IMR-90 (cell line): Measurements from ENCODE around the gene EHF. TPM values are rescaled to one million over a fixed set of nuclear protein-coding genes. Genes with fewer than 3 reads are reported as not detected.

Experiments
- ATAC-seq: fragments of 200-7000 bp; cut with Tn5 transposase; 2 replicates; pipeline ENCODE4 v1.9.1; 2020; ENCODE audit warnings: low read depth, mild to moderate bottlenecking, moderate library complexity
- BruUV-seq: library from RNA; stranded (reverse); fragments of 400-500 nt; replicated peaks from 2 replicates; lab custom pipeline; 2021; lab: Mats Ljungman, UMichigan
- CTCF ChIA-PET: fragments of 300-600 bp; formaldehyde crosslinking; extraction: SDS; loops from one replicate; lab custom pipeline; 2021; ENCODE audit warnings: antibody characterized with exemption; lab: Yijun Ruan, JAX
- POLR2A ChIA-PET: fragments of 300-600 bp; sonication (Branson Sonifier 250); formaldehyde crosslinking; loops from one replicate; lab custom pipeline; 2022; ENCODE audit warnings: antibody characterized with exemption; ENCODE audit not compliant: unreplicated experiment; lab: Charles Lee
- DNase-seq: peaks from one replicate; pipeline ENCODE4 v3.0.0; 2013
- H2AFZ ChIP-seq: replicated peaks from 2 replicates; pipeline ENCODE3; 2013; ENCODE audit warnings: low read length, mild to moderate bottlenecking; ENCODE audit not compliant: poor library complexity
- H2AK5ac ChIP-seq: 2 replicates; pipeline ENCODE4 v1.6.1; 2013; ENCODE audit warnings: low read depth, low read length, inconsistent platforms
- H2AK9ac ChIP-seq: replicated peaks from 2 replicates; pipeline ENCODE3; 2013; ENCODE audit warnings: mild to moderate bottlenecking, low read depth, low read length, moderate library complexity; ENCODE audit not compliant: poor library complexity
- H2BK120ac ChIP-seq: 2 replicates; pipeline ENCODE4 v1.6.1; 2013; ENCODE audit warnings: low read depth, low read length, inconsistent platforms
- H2BK15ac ChIP-seq: 3 replicates; pipeline ENCODE4 v1.6.1; 2013; ENCODE audit warnings: low read depth, low read length, inconsistent platforms
- H2BK20ac ChIP-seq: 2 replicates; pipeline ENCODE4 v1.6.1; 2013; ENCODE audit warnings: low read depth, mild to moderate bottlenecking, inconsistent platforms, low read length, moderate library complexity
- H2BK5ac ChIP-seq: 2 replicates; pipeline ENCODE4 v1.6.1; 2013; ENCODE audit warnings: mild to moderate bottlenecking, low read depth, low read length, inconsistent platforms; ENCODE audit not compliant: poor library complexity, severe bottlenecking
- H3K14ac ChIP-seq: replicated peaks from 2 replicates; pipeline ENCODE4 v1.6.1; 2013; ENCODE audit warnings: low read depth, low read length, inconsistent platforms
- H3K18ac ChIP-seq: 2 replicates; pipeline ENCODE4 v1.6.1; 2013; ENCODE audit warnings: low read depth, low read length, control low read depth
- H3K23ac ChIP-seq: 2 replicates; pipeline ENCODE4 v1.6.1; 2013; ENCODE audit warnings: low read depth, low read length, inconsistent platforms
- H3K27ac ChIP-seq: 2 replicates; pipeline ENCODE4 v1.5.1; 2013; ENCODE audit warnings: mild to moderate bottlenecking, control low read depth, low read length; ENCODE audit not compliant: insufficient read depth
- H3K27me3 ChIP-seq: 2 replicates; pipeline ENCODE4 v1.6.1; 2013; ENCODE audit warnings: low read length; ENCODE audit not compliant: control insufficient read depth, insufficient read depth
- H3K36me3 ChIP-seq: 2 replicates; pipeline ENCODE4 v1.6.1; 2013; ENCODE audit warnings: low read length, mixed read lengths; ENCODE audit not compliant: control insufficient read depth, insufficient read depth
- H3K4ac ChIP-seq: 2 replicates; pipeline ENCODE4 v1.6.1; 2013; ENCODE audit warnings: low read depth, low read length, inconsistent platforms
- H3K4me1 ChIP-seq: 2 replicates; pipeline ENCODE4 v1.6.1; 2013; ENCODE audit warnings: low read length, mixed read lengths; ENCODE audit not compliant: control insufficient read depth, insufficient read depth
- H3K4me2 ChIP-seq: 2 replicates; pipeline ENCODE4 v1.6.1; 2013; ENCODE audit warnings: low read depth, mild to moderate bottlenecking, control low read depth, low read length, moderate library complexity
- H3K4me3 ChIP-seq: 2 replicates; pipeline ENCODE4 v1.5.1; 2013; ENCODE audit warnings: low read depth, mild to moderate bottlenecking, control low read depth, low read length, moderate library complexity; ENCODE audit not compliant: insufficient read depth
- H3K56ac ChIP-seq: 2 replicates; pipeline ENCODE4 v1.6.1; 2013; ENCODE audit warnings: low read length, inconsistent platforms; ENCODE audit not compliant: insufficient read depth; ENCODE audit errors: extremely low read depth
- H3K79me1 ChIP-seq, 2 experiments: 2 replicates each; pipeline ENCODE4 v1.6.1; 2013; ENCODE audit warnings: low read length in 2 of 2, inconsistent platforms in 1 of 2, low read depth in 1 of 2
- H3K9ac ChIP-seq: 2 replicates; pipeline ENCODE4 v1.6.1; 2013; ENCODE audit warnings: low read depth, low read length, control low read depth
- H3K9me1 ChIP-seq: 2 replicates; pipeline ENCODE4 v1.6.1; 2013; ENCODE audit warnings: low read length, inconsistent platforms; ENCODE audit not compliant: insufficient read depth
- H3K9me3 ChIP-seq: 2 replicates; pipeline ENCODE4 v1.6.1; 2013; ENCODE audit warnings: low read length; ENCODE audit not compliant: control insufficient read depth, insufficient read depth
- H4K20me1 ChIP-seq: 2 replicates; pipeline ENCODE4 v1.6.1; 2013; ENCODE audit warnings: low read length, inconsistent platforms; ENCODE audit not compliant: insufficient read depth
- H4K5ac ChIP-seq: 2 replicates; pipeline ENCODE4 v1.6.1; 2013; ENCODE audit warnings: mild to moderate bottlenecking, low read depth, low read length, control low read depth
- H4K8ac ChIP-seq, 2 experiments: 2 replicates each; pipeline ENCODE4 v1.6.1; 2013; ENCODE audit warnings: low read depth in 2 of 2, low read length in 2 of 2, control low read depth in 1 of 2, inconsistent platforms in 1 of 2
- H4K91ac ChIP-seq: 2 replicates; pipeline ENCODE4 v1.6.1; 2013; ENCODE audit warnings: low read depth, low read length, inconsistent platforms; ENCODE audit not compliant: insufficient read depth
- CHD1 ChIP-seq: IDR thresholded peaks from 2 replicates; pipeline ENCODE4 v1.6.1; 2012; ENCODE audit warnings: low read depth, low read length, improper control_type of control experiment
- FOS ChIP-seq: fragments of 150-350 bp; IDR thresholded peaks from 2 replicates; pipeline ENCODE4 v1.6.1; 2016; ENCODE audit warnings: low read depth, low read length
- MXI1 ChIP-seq: IDR thresholded peaks from 2 replicates; pipeline ENCODE4 v1.6.1; 2012; ENCODE audit warnings: low read depth, mild to moderate bottlenecking, low read length, moderate library complexity, borderline replicate concordance
- NFE2L2 ChIP-seq: fragments of 150-350 bp; IDR thresholded peaks from 2 replicates; pipeline ENCODE4 v1.6.1; 2016; ENCODE audit warnings: low read depth, mild to moderate bottlenecking, low read length
- RAD21 ChIP-seq: IDR thresholded peaks from 2 replicates; pipeline ENCODE4 v1.6.1; 2012; ENCODE audit warnings: low read length, improper control_type of control experiment
- SMC3 ChIP-seq: fragments of 150-350 bp; IDR thresholded peaks from 2 replicates; pipeline ENCODE4 v1.6.1; 2016; ENCODE audit warnings: low read depth, mild to moderate bottlenecking, antibody characterized with exemption, low read length, moderate library complexity
- dilution Hi-C: fragments of 300-500 bp; cut with HindIII; formaldehyde crosslinking; loops from one replicate; pipeline ENCODE4 v1.14.3; 2018; ENCODE audit warnings: low sequenced_read_pairs; ENCODE audit not compliant: unreplicated experiment
- in situ Hi-C: fragments of 300-500 bp; cut with MboI; formaldehyde crosslinking; loops from 3 replicates; pipeline ENCODE4 v1.14.3; 2019; ENCODE audit warnings: low sequenced_read_pairs, inconsistent platforms, mixed read lengths
- intact Hi-C: fragments of 100-400 bp; cut with micrococcal nuclease; formaldehyde crosslinking; loops from 2 replicates; pipeline ENCODE4 v1.10.0; 2022
- polyA plus RNA-seq, 3 experiments: library from polyadenylated mRNA; depleted of rRNA; stranded (reverse); fragments of >200 nt; gene quantifications; 2 replicates each; pipeline ENCODE4 v1.2.3, GENCODE V29; 2012; ENCODE audit warnings: low replicate concordance in 1 of 3
- total RNA-seq: library from RNA; depleted of rRNA; stranded (reverse); fragments of >200 nt; gene quantifications from 2 replicates; pipeline ENCODE4 v1.2.3, GENCODE V29; 2012
- TF ChIP-seq, protein P1 (sequence below): fragments of 150-350 bp; IDR thresholded peaks from 2 replicates; pipeline ENCODE4 v1.6.1; 2016; ENCODE audit warnings: low read depth, mild to moderate bottlenecking, low read length, moderate library complexity, borderline replicate concordance
- TF ChIP-seq, protein P2 (sequence below): fragments of 150-350 bp; IDR thresholded peaks from 2 replicates; pipeline ENCODE4 v1.6.1; 2017; ENCODE audit warnings: mild to moderate bottlenecking, antibody characterized with exemption, low read length, low read depth
- TF ChIP-seq, protein P3 (sequence below): conservative IDR thresholded peaks from 2 replicates; pipeline ENCODE4 v1.5.1; 2012; ENCODE audit warnings: mild to moderate bottlenecking, low read depth, low read length, improper control_type of control experiment

Gene EHF
- total and polyA plus RNA-seq, 2 of the 4 experiments (the other 2 are of a cell fraction): under 0.01 TPM; not detected in 1

DNA sequence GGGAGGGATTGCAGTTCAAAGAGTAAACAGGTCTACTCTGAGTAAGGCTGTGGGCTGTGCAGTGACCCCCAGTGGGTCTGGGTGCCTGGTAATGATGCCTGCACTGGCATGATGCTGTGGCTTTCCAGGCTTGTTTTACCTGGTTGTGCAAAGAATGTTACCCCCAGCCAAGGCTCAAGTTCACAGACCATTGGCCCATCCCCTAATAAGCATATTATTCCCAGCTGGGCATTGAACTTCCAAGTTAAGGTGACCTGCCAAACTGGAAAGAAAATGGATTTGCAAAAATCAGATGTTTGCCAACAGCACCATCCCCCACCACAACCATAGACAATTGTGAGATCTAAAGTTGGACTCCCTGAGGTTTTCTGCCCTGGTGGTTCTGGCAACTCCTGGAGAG is 7.9 kb upstream of the EHF start:
- H3K27me3 ChIP-seq: no peaks in the 10 kb centered on the region; the same call in 1 of the 2 replicates
- H4K91ac ChIP-seq: no peak overlapping the region
- peaks cover 3% of the 10 kb centered on the region; the same call in 1 of the 2 replicates for H3K4me1 ChIP-seq
- no peak overlapping the region for H2AK5ac ChIP-seq
- no TSS peak for BruUV-seq
- H2BK5ac ChIP-seq: no peak overlapping the region
- CTCF ChIA-PET: no interaction called here
- no peak overlapping the region for H4K5ac ChIP-seq
- POLR2A ChIA-PET: no interaction called here
- TF ChIP-seq MXI1 (no peak), NFE2L2 (no peak), FOS (no peak), SMC3 (no peak), RAD21 (no peak), CHD1 (no peak)
- TF ChIP-seq, protein P1, sequence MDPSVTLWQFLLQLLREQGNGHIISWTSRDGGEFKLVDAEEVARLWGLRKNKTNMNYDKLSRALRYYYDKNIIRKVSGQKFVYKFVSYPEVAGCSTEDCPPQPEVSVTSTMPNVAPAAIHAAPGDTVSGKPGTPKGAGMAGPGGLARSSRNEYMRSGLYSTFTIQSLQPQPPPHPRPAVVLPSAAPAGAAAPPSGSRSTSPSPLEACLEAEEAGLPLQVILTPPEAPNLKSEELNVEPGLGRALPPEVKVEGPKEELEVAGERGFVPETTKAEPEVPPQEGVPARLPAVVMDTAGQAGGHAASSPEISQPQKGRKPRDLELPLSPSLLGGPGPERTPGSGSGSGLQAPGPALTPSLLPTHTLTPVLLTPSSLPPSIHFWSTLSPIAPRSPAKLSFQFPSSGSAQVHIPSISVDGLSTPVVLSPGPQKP: no peak
- TF ChIP-seq, protein P2, sequence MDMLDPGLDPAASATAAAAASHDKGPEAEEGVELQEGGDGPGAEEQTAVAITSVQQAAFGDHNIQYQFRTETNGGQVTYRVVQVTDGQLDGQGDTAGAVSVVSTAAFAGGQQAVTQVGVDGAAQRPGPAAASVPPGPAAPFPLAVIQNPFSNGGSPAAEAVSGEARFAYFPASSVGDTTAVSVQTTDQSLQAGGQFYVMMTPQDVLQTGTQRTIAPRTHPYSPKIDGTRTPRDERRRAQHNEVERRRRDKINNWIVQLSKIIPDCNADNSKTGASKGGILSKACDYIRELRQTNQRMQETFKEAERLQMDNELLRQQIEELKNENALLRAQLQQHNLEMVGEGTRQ: no peak
- TF ChIP-seq, protein P3, sequence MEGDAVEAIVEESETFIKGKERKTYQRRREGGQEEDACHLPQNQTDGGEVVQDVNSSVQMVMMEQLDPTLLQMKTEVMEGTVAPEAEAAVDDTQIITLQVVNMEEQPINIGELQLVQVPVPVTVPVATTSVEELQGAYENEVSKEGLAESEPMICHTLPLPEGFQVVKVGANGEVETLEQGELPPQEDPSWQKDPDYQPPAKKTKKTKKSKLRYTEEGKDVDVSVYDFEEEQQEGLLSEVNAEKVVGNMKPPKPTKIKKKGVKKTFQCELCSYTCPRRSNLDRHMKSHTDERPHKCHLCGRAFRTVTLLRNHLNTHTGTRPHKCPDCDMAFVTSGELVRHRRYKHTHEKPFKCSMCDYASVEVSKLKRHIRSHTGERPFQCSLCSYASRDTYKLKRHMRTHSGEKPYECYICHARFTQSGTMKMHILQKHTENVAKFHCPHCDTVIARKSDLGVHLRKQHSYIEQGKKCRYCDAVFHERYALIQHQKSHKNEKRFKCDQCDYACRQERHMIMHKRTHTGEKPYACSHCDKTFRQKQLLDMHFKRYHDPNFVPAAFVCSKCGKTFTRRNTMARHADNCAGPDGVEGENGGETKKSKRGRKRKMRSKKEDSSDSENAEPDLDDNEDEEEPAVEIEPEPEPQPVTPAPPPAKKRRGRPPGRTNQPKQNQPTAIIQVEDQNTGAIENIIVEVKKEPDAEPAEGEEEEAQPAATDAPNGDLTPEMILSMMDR: no peak
- H3K36me3 ChIP-seq: no peaks in the 10 kb centered on the region
- peaks cover 6% of the 10 kb centered on the region; the same call in 1 of the 2 replicates for H3K9me1 ChIP-seq
- no peaks in the 10 kb centered on the region for H3K9me3 ChIP-seq
- H3K18ac ChIP-seq: no peak overlapping the region
- no peak overlapping the region for H2BK120ac ChIP-seq
- H3K9ac ChIP-seq: no peak overlapping the region
- DNase-seq (no peak), ATAC-seq (no peak)
- no peak overlapping the region for H3K4me3 ChIP-seq
- H3K79me1 ChIP-seq: no peaks in the 10 kb centered on the region
- no peak overlapping the region for H3K4ac ChIP-seq
- intact Hi-C loops (no loop called here), dilution Hi-C loops (no loop called here), in situ Hi-C loops (no loop called here)
- H3K4me2 ChIP-seq: no peak overlapping the region
- H3K27ac ChIP-seq: no peak overlapping the region
- H2BK15ac ChIP-seq: no peak overlapping the region
- H3K56ac ChIP-seq: no peak overlapping the region
- no peak overlapping the region for H2BK20ac ChIP-seq
- H4K20me1 ChIP-seq: no peaks in the 10 kb centered on the region
- no peak overlapping the region for H2AFZ ChIP-seq
- H3K23ac ChIP-seq: no peak overlapping the region
- no peak overlapping the region for H3K14ac ChIP-seq
- no peak overlapping the region for H4K8ac ChIP-seq
- H2AK9ac ChIP-seq: no peak overlapping the region
